ENCODE measurements around the gene RIIAD1.

- TF ChIP-seq YY1 (tag by site-specific recombination; IDR thresholded peaks at IDR 0.05) (no peak), ZBTB1 (tag by site-specific recombination; IDR thresholded peaks at IDR 0.05) (no peak), ZNF776 (tag by site-specific recombination; IDR thresholded peaks at IDR 0.05; ENCODE audit: borderline replicate concordance) (no peak)
Measured at GRCh38 chr1:151711951-151712350, 9.4 kb upstream of the RIIAD1 start.
